GM18868 (cell line): ENCODE results near the gene MYMK.

ENCODE experiments used
- ATAC-seq: cut with Tn5 transposase; IDR thresholded peaks from one replicate; pipeline ENCODE4 v1.9.1; 2021; ENCODE audit warnings: mild to moderate bottlenecking, moderate library complexity; ENCODE audit not compliant: unreplicated experiment

The MYMK gene

GRCh38 chr9:133536080-133536479 lies 11.3 kb upstream of the MYMK start:
- no peak for ATAC-seq

DNA sequence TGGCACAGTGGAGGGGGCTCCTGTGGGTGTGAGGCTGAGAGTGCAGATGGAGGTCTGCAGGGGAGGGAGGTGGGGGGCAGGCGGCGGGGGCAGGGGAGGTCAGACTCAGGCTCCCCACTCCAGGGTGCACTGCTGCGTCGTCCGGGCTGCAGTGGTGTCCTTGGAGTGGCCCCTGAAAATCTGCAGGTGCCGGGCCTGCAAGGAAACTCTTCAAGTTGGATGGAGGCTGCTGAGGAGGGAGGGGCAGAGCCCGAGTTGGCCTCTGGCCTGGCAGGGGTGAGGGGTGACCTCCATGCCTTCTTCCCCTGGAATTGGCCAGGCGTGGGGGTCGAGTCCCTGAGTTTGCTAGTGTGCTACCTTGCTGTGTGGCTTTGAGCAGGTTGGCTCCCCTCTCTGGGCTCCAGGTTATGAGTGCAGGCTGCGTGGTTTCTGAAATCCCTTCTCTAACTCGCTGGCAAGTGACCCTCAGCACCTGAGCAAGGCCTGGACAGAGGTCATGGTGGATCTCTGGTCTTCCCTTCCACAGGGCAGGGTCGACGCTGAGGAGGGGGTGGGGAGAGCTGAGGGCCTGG lies 10.6 kb upstream of the MYMK start:
- no peak for ATAC-seq

GRCh38 chr9:133534346-133535291 lies 9.9 kb upstream of the MYMK start, which contains the start of gene ADAMTSL2:
ADAMTSL2 (plus strand) TSS chr9:133534704; CDS start chr9:133536713, 2,009 bp downstream.
- ATAC-seq, result no peak

DNA sequence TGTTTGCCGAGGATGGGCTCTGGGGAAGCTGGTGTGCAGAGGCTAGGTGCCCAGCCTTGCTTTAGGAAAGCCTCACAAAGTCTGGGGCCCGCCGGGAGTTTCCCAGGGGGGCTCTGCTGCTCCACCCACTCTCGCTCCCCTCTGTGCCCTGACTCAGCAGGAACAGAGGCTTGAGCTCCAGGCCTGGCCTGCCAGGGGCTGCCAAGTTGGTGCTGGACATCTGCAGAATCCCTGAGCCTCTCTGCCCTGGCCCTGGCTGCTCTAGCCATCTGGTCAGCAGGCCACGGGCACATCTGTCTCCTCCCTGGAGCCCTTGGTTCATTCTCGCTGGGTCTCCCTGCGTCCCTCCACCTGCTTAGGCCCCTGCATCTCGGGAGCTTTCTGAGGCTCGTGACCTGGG lies 9.1 kb upstream of the MYMK start:
- ATAC-seq, result no peak

- peak; percentile 43 for ATAC-seq
Measured at GRCh38 chr9:133532937-133533668, 8.3 kb upstream of the MYMK start.

DNA sequence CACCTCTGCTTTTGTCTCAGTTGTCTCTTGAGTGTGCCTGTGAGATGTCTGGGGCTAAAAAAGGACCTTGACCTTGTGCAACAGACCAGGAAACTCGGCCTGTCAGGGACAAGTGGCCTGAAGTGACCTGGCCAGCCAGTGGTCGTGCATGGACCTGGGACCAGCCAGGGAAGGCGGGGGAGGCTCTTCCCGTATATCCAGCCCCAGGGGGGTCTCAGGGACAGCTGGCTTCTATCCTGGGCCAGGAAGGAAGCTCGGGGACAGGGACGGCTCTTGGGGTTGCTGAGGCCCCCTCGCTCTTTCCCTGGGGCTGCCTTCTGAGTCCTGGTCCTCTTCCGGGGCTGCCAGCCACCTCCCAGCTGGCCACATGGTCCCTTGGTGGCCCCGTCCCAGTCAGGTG lies 6.5 kb upstream of the MYMK start:
- no peak for ATAC-seq

- ATAC-seq, result no peak
Measured at GRCh38 chr9:133529874-133530273, 5.1 kb upstream of the MYMK start.

- no peak for ATAC-seq
Measured at GRCh38 chr9:133529457-133529856, 4.7 kb upstream of the MYMK start.

GRCh38 chr9:133528876-133529241 lies 4.1 kb upstream of the MYMK start:
- ATAC-seq, result no peak

GRCh38 chr9:133528001-133528875 lies 3.5 kb upstream of the MYMK start:
- no peak for ATAC-seq

DNA sequence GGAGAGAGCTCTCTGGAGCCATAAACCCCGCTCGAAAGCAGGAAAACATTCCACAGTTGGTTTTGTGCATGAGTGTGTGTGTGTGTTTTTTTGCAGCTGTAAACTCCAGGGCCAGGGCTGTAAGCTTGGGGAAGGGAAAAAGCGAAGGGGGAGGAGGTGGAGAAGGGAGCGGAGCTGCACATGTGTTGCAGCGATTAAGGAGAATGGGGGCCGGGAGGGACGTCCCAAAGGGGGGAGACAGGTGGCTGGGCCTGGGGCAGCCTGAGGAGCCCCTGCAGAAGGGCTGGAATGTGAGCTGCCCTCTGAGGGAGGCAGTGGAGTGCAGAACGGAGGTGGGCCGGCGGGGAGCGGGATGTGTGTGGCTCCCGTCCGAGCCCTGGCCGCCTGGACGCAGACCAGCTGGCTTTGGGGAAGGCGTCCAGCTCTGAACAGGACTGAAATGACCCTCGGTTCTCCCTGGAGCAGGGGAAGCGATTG lies 2.7 kb upstream of the MYMK start:
- no peak for ATAC-seq

GRCh38 chr9:133526721-133527321 lies 2.1 kb upstream of the MYMK start:
- ATAC-seq, result no peak

GRCh38 chr9:133525677-133526076 lies 918 bp upstream of the MYMK start:
- no peak for ATAC-seq

DNA sequence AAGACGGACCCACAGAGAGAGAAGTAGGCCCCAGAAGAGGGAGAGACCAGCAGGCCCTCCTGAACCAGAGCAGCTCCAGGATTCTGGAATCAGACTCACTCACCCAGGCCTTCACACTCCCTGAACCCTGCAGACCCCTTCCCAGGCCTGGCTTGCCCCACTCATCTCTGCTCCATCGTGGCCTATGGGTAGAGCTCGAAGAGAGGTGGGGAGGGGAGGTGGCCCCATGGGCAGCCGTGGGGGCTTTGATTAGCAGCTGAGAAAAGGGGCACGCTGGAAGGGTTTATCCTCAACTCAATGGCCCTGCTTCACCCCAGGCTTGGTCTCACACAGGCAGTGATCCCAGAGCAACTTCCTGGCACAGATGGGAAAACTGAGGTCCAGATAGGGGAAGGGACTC lies 613 bp downstream of the MYMK start:
- ATAC-seq, result no peak

DNA sequence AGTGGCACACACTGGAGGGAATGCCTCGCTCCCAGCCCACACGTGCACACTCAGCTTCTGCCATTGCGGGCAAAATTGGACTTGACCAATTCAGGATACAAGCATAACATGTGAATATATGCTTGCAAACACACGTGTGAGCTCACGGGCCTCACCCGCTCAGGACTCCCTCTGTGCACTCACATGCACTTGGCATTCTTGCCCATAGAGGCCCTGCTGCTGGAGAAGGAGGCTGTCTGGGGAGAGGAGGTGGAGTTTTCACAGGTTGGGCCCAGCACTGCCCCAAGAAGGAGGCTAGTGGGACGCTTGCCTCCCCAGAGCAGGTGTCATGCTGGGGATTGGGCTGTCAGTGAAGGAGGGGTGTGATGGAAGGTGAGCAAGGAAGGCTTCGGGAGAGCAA lies 1.7 kb downstream of the MYMK start:
- no peak for ATAC-seq

- ATAC-seq, result no peak
Measured at GRCh38 chr9:133522073-133522910, 2.5 kb downstream of the MYMK start.

GRCh38 chr9:133521122-133522072 lies 3.4 kb downstream of the MYMK start:
- ATAC-seq, result no peak
